GM21360 (cell line): Measurements from ENCODE around the gene COL25A1.

Source experiments
- ATAC-seq: cut with Tn5 transposase; IDR thresholded peaks from one replicate; pipeline ENCODE4 v1.9.1; 2021; ENCODE audit warnings: mild to moderate bottlenecking, moderate library complexity; ENCODE audit not compliant: unreplicated experiment

Gene COL25A1

GRCh38 chr4:109294006-109294405 is 8.5 kb downstream of the COL25A1 start:
- ATAC-seq = peak; percentile 95

- ATAC-seq = no peak
These were observed 10.7 kb downstream of the COL25A1 start for GRCh38 chr4:109291707-109292238.

DNA sequence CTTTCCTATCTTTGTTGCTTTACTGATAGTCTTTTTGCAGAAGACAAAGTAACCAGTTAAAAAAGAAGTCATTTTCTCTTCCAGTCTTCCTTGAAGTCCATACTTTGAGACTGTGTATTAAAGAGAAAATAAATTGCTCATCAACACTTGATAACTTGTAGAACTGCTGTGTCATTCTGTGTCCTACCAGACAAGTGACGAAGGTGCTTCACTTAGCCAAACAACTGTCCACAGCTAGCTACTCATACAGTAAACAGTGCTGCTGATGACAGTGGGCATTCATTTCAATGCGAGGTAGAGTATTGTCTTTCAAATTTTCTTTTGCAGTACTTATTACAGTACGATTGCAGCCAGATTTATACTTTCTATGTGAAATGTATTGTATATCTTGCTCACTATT is 11.5 kb downstream of the COL25A1 start:
- no peak for ATAC-seq

- ATAC-seq = peak; percentile 87
These were observed 23.8 kb downstream of the COL25A1 start for GRCh38 chr4:109278594-109279031.

- ATAC-seq = peak; percentile 51
These were observed 25.9 kb downstream of the COL25A1 start for GRCh38 chr4:109276482-109277095.

DNA sequence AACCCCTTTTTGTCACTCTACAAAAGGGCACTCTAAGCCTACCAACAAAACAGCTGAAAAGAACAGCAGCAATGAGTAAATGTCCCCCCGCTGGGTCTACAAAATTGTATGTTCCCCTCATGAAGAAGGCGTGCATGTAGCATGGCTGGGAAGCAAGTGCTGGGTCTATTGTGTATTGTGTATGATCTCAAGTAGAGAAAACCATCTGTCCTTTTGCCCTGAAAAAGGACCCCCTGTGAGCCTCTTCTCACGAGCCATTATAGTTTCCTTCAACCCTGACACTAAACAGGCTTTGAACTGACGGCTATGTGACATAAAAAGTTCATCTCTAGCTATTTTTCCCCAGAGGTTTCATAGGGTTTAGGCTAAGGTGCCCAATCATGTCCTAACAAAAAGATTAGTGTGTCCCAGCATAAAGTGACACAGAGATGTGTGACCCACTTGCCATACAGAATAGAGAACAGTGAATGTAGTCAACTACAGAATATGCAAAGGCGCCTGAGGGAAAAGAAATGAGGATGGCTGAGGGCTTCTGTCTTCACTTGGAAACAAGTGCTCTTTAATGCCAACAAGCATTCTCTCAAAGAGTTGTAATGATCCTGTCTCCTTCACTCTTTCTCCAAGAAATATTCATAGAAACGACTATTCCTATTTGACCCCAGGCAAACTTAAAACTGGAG is 27.3 kb downstream of the COL25A1 start:
- no peak for ATAC-seq

- no peak for ATAC-seq
These were observed 35.6 kb downstream of the COL25A1 start for GRCh38 chr4:109266891-109267290.

GRCh38 chr4:109266236-109266635 is 36.2 kb downstream of the COL25A1 start:
- ATAC-seq = no peak

- ATAC-seq = no peak
These were observed 38.7 kb downstream of the COL25A1 start for GRCh38 chr4:109263721-109264120.

DNA sequence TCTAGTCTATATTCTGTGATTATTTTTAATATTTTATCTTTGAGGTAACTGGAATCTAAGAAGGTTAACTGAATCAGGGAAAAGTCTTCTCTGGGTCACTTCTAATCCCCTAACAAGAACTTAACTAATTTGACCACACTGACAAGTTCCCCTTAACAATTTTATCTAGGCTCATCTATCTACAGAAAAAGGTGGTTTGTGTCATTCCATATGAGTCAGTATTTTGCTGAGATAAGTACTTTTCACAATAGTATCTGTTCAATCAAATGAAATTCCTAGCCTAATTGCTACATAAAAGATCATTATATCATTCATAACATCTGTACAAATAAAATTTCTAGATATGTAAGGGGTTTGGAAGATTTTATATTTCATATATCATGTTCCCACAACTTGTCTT is 45.6 kb downstream of the COL25A1 start:
- no peak for ATAC-seq

DNA sequence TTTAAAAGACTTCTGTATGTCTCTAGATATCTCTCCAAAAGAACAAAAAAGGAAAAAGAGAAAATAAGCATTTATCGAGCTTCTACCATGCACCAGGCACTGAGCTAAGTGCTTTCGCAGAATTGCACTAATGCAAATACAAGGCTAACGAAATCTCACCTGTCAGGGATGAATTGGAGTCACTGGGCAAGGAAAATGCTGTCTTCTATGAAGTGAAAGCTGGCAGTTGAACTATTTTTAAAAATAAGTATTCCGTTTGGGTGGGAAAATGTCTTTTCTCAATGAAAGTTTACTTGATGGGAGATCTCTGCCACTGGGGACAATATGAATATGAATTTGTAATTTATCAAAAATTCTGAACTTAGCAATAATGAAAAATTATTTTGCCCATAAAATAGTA is 47.6 kb downstream of the COL25A1 start:
- no peak for ATAC-seq

DNA sequence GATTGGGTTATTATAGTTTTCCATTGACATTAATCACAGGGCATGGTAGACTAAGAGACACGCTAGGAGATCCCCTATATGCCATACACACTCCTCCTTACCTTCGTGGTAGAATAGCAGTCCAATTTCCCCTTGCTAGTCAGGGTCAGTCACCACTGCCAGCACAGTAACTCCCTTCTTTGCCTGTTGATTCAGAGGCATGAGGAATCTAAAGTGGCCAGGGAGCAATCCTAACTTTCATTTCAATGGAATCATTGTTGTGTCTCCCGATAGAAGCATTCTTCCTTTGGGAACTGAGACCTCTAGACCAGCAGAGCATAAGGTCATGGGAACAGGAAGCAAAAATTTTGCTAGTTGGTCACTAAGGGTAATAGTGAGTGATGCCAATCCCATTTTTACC is 51.1 kb downstream of the COL25A1 start:
- no peak for ATAC-seq

GRCh38 chr4:109248322-109248900 is 54.0 kb downstream of the COL25A1 start:
- ATAC-seq = no peak

DNA sequence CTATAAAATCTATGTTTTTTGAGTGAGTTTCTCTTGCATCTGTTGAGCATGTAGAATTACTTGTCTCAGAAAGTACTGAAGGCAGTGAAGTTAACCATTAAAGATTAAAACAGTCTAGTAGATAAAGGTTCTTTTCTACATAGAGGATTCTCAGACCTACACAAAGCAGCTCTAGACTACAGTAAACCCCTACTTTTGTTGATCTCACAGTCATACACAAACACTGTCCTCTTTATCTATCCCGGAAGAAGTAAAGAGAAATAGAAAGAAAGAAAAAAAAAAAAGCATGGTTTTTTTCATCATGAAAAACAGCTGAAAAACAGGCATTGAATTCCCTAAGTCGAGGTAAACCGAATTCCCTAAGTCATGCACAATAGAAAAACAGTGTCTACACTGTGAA is 58.6 kb downstream of the COL25A1 start:
- ATAC-seq = no peak

DNA sequence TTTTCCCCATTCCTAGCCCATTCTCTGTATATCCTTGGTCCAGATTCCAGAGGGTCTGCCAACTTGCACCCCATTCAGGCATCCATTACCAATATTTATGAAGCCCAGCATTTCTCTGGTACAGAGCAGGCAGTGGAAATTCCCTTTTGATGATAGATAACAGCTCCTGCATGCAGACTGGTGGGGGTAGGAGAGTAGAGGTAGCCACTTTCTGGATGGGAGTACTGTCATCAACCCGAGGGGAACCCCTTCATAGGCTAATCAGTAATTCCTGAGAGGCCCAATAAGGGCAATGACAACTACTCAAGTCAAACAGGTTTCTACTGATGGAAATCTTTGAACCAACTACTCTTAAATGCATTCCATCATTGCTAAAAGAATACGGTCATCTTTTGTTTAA is 63.7 kb downstream of the COL25A1 start:
- no peak for ATAC-seq

DNA sequence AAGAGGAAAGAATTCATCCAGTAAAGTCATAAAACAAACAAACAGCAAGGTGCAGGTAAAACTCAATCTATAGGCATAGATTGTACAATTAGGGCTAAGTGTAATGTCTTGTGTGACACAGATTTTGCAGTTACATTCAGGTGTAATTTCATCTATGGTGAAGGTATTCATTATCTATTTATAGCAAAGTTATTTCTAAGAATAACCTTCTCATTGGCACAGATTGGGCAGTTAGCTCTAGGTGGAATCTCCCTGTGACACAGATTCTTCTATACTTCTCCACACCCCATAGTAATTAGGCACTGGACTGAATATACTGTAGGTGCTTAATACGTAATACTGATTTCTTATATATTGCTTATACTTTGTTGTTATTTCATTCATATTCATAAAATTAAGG is 66.8 kb downstream of the COL25A1 start:
- ATAC-seq = no peak

- no peak for ATAC-seq
These were observed 67.9 kb downstream of the COL25A1 start for GRCh38 chr4:109234596-109234995.

- no peak for ATAC-seq
These were observed 68.9 kb downstream of the COL25A1 start for GRCh38 chr4:109233570-109233969.

- no peak for ATAC-seq
These were observed 69.8 kb downstream of the COL25A1 start for GRCh38 chr4:109232681-109233080.

DNA sequence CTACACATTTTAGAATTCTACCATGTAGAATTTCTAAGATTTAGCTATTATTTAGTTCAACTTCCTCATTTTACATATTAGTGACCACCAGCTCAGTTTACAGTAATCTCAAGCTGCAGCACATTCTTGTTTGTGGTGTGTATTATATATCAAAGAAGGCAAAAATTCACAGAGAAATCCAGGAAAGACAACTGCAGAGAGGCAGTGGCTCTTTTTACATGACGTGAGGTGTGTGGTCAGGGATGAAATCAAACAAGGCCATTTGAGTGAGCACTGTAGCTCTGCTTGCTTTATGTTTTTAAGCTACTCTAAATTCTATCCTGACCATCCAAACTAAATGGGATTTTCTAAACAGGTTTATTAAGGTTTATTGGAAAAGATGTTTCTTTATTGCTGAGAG is 71.1 kb downstream of the COL25A1 start:
- no peak for ATAC-seq

DNA sequence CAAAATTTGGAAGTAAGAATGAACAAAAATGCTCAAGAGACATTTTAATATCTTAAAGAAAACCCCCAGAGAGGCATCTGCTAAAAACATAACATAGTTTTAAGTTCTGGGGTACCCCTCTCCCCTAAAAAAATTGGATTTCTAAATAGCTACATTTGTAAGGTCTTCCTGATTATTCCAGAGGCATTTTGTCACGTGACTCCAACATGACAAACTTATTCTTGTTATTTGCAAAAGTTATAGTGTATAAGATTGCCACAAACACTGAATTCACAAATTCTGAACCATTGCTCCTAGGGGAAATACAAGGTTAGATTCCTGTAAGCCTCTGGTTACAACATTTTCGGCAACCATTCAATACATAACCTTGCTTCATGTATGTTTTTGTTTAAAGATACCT is 73.4 kb downstream of the COL25A1 start:
- no peak for ATAC-seq

GRCh38 chr4:109218288-109218687 is 84.2 kb downstream of the COL25A1 start:
- ATAC-seq = no peak
